GM12878 (cell line): ENCODE measurements around the gene SKOR2. TPM values are rescaled to one million over a fixed set of nuclear protein-coding genes. Genes with fewer than 3 reads are reported as not detected.

Experiments used
- ATAC-seq: fragments of 200-7000 bp; cut with Tn5 transposase; 3 replicates; pipeline ENCODE4 v1.9.1; 2020; ENCODE audit warnings: mild to moderate bottlenecking, moderate library complexity
- BruUV-seq: library from RNA; stranded (reverse); fragments of 400-500 nt; replicated peaks from 2 replicates; lab custom pipeline; 2021; lab: Mats Ljungman, UMichigan
- CTCF ChIA-PET: fragments of 300-600 bp; sonication (Branson Sonifier 250); formaldehyde crosslinking; extraction: SDS; loops from one replicate; lab custom pipeline; 2021; ENCODE audit warnings: inconsistent platforms; lab: Yijun Ruan, JAX
- POLR2A ChIA-PET: fragments of 350-600 bp; formaldehyde crosslinking; extraction: SDS; loops from one replicate; lab custom pipeline; 2021; ENCODE audit warnings: inconsistent platforms; lab: Charles Lee
- RAD21 ChIA-PET: fragments of 300-600 bp; sonication (Branson Sonifier 250); formaldehyde crosslinking; loops from one replicate; lab custom pipeline; 2023; ENCODE audit warnings: antibody characterized with exemption; ENCODE audit not compliant: unreplicated experiment; lab: Charles Lee
- SMC1A ChIA-PET: fragments of 300-600 bp; sonication (Branson Sonifier 250); formaldehyde crosslinking; loops from one replicate; lab custom pipeline; 2023; ENCODE audit not compliant: unreplicated experiment, uncharacterized antibody; lab: Charles Lee
- DNase-seq: peaks from one replicate; pipeline ENCODE4 v3.0.0-alpha.2; 2011; ENCODE audit warnings: low read depth, low spot score
- FAIRE-seq: peaks from 3 replicates; lab custom pipeline; 2011; peaks lifted over from hg19 to GRCh38; lab: Jason Lieb, UNC
- H2AFZ ChIP-seq: 2 replicates; pipeline ENCODE4 v1.6.0; 2011; ENCODE audit warnings: low read depth, low read length, control low read depth; ENCODE audit not compliant: control insufficient read depth
- H3K27ac ChIP-seq: 2 replicates; pipeline ENCODE4 v1.5.1; 2011; ENCODE audit warnings: control low read depth; ENCODE audit not compliant: control insufficient read depth, insufficient read depth
- H3K27me3 ChIP-seq, 2 experiments: replicated peaks in 1 of 2; 2 replicates each; pipeline versions ENCODE4 v1.6.0 to v1.6.1; 2011; ENCODE audit warnings: low read length in 1 of 2; ENCODE audit not compliant: control insufficient read depth in 2 of 2, insufficient read depth in 2 of 2
- H3K36me3 ChIP-seq, 2 experiments: 2 replicates each; pipeline ENCODE4 v1.5.1; 2011; ENCODE audit warnings: low read length in 1 of 2; ENCODE audit not compliant: control insufficient read depth in 2 of 2, insufficient read depth in 2 of 2
- H3K4me1 ChIP-seq: 2 replicates; pipeline ENCODE4 v1.6.1; 2011; ENCODE audit warnings: mild to moderate bottlenecking, low read length, moderate library complexity, mixed read lengths; ENCODE audit not compliant: control insufficient read depth, insufficient read depth
- H3K4me2 ChIP-seq: 2 replicates; pipeline ENCODE4 v1.6.0; 2011; ENCODE audit warnings: control low read depth; ENCODE audit not compliant: control insufficient read depth, insufficient read depth
- H3K4me3 ChIP-seq: fragments of 200-600 bp; sonication (generic); 2 replicates; pipeline ENCODE4 v1.5.1; 2016
- H3K79me2 ChIP-seq: 2 replicates; pipeline ENCODE4 v1.6.0; 2011; ENCODE audit warnings: low read length; ENCODE audit not compliant: control insufficient read depth, insufficient read depth
- H3K9ac ChIP-seq: 2 replicates; pipeline ENCODE4 v1.8.0; 2011; ENCODE audit warnings: low read length, control low read depth, mixed read lengths; ENCODE audit not compliant: control insufficient read depth, insufficient read depth
- H3K9me3 ChIP-seq: replicated peaks from 3 replicates; pipeline ENCODE4 v1.5.1; 2011; ENCODE audit warnings: mild to moderate bottlenecking, low read length; ENCODE audit not compliant: control insufficient read depth, insufficient read depth
- H4K20me1 ChIP-seq: 2 replicates; pipeline ENCODE4 v1.6.0; 2011; ENCODE audit not compliant: control insufficient read depth, insufficient read depth
- CHD4 ChIP-seq: fragments of 200-600 bp; sonication (generic); IDR thresholded peaks from 2 replicates; pipeline ENCODE4 v1.6.1; 2016; ENCODE audit warnings: mild to moderate bottlenecking
- DPF2 ChIP-seq: fragments of 450-650 bp; IDR thresholded peaks from 2 replicates; pipeline ENCODE4 v1.6.1; 2017; ENCODE audit warnings: mild to moderate bottlenecking
- ETV6 ChIP-seq, 2 experiments: fragments of 450-650 bp in 1 of 2; IDR thresholded peaks in 1 of 2; conservative IDR thresholded peaks in 1 of 2; 2 replicates each; pipeline ENCODE4 v1.6.1; 2014; ENCODE audit warnings: antibody characterized with exemption in 1 of 2, borderline replicate concordance in 1 of 2, low read depth in 1 of 2, mild to moderate bottlenecking in 1 of 2, moderate library complexity in 1 of 2
- IRF4 ChIP-seq: IDR thresholded peaks from 2 replicates; pipeline ENCODE4 v1.6.1; 2011; ENCODE audit warnings: low read depth, low read length
- MTA2 ChIP-seq: fragments of 450-650 bp; IDR thresholded peaks from 2 replicates; pipeline ENCODE4 v1.6.1; 2016; ENCODE audit warnings: low read depth, mild to moderate bottlenecking, moderate library complexity
- NFYB ChIP-seq: IDR thresholded peaks from 2 replicates; pipeline ENCODE4 v1.6.1; 2011; ENCODE audit warnings: low read depth, mild to moderate bottlenecking, low read length, improper control_type of control experiment, moderate library complexity; ENCODE audit not compliant: insufficient read depth
- PBX3 ChIP-seq: IDR thresholded peaks from 2 replicates; pipeline ENCODE4 v1.6.1; 2011; ENCODE audit warnings: mild to moderate bottlenecking, low read depth, low read length, moderate library complexity; ENCODE audit not compliant: insufficient replicate concordance
- POLR2A ChIP-seq: IDR thresholded peaks from 2 replicates; pipeline ENCODE4 v1.6.1; 2011; ENCODE audit warnings: low read depth, mild to moderate bottlenecking, low read length
- RAD21 ChIP-seq: IDR thresholded peaks from 2 replicates; pipeline ENCODE4 v1.6.1; 2011; ENCODE audit warnings: mild to moderate bottlenecking, low read depth, low read length, moderate library complexity; ENCODE audit not compliant: insufficient read depth
- USF1 ChIP-seq: IDR thresholded peaks from 2 replicates; pipeline ENCODE4 v1.6.1; 2011; ENCODE audit warnings: borderline replicate concordance, low read depth, mild to moderate bottlenecking, moderate library complexity, mixed read lengths, low read length; ENCODE audit not compliant: insufficient read depth; ENCODE audit errors: extremely low read length
- ZBTB4 ChIP-seq: fragments of 450-650 bp; formaldehyde crosslinking; IDR thresholded peaks from 2 replicates; pipeline ENCODE4 v1.4.0; 2022; ENCODE audit warnings: mild to moderate bottlenecking, moderate library complexity
- ZBTB40 ChIP-seq: fragments of 450-650 bp; IDR thresholded peaks from 2 replicates; pipeline ENCODE4 v1.6.1; 2016; ENCODE audit warnings: mild to moderate bottlenecking, moderate library complexity, borderline replicate concordance
- ZNF384 ChIP-seq: IDR thresholded peaks from 2 replicates; pipeline ENCODE4 v1.6.1; 2012; ENCODE audit warnings: low read depth, mild to moderate bottlenecking, low read length, improper control_type of control experiment, borderline replicate concordance
- WGBS: methylation state at CpG from one replicate; pipeline ENCODE4 v1.1.6; 2016; ENCODE audit warnings: low lambda C conversion rate; ENCODE audit not compliant: insufficient replicate concordance, insufficient coverage; ENCODE audit errors: missing lambda C conversion rate; 5-methylcytosine and 5-hydroxymethylcytosine counted together
- in situ Hi-C: fragments of 300-500 bp; cut with MboI; formaldehyde crosslinking; loops from 9 replicates; pipeline ENCODE4 v1.14.3; 2018; ENCODE audit warnings: mixed read lengths
- intact Hi-C: fragments of 100-400 bp; cut with micrococcal nuclease; formaldehyde crosslinking; loops from one replicate; pipeline ENCODE4 v1.14.2; 2022; ENCODE audit not compliant: unreplicated experiment
- polyA plus RNA-seq, 11 experiments: library from polyadenylated mRNA; depleted of rRNA in 4 of 11; unstranded in 6 of 11; stranded (reverse) in 5 of 11; fragments of >200 nt; fragmentation: Nextera tagmentation in 4 of 11; fragmentation: Illumina TruSeq in 1 of 11; extraction: Ambion mirVana in 4 of 11; extraction: Trizol in 1 of 11; gene quantifications; 1 replicate in 1 of 11; 2 replicates in 10 of 11; pipeline versions ENCODE4 v1.2.1 to v1.2.3, GENCODE V29; 2011 to 2016; ENCODE audit warnings: inconsistent platforms in 2 of 11, missing spikeins in 2 of 11, low read depth in 1 of 11
- total RNA-seq, 4 experiments: library from RNA; depleted of rRNA in 3 of 4; stranded (reverse); fragments of >200 nt in 3 of 4; fragmentation: Illumina TruSeq in 1 of 4; extraction: Trizol in 1 of 4; gene quantifications; 2 replicates each; pipeline versions ENCODE4 v1.2.1 to v1.2.3, GENCODE V29; 2013 to 2021

SKOR2 gene
- total and polyA plus RNA-seq, 10 of the 15 experiments (the other 5 are each of a cell fraction or from before 2014, with no cell fraction given) = not detected

- Histone ChIP-seq H3K79me2 (no peaks in the 10 kb centered on the region), H3K4me3 (no peak overlapping the region), H3K36me3 (no peaks in the 10 kb centered on the region), H3K27ac (no peak overlapping the region), H3K27me3 (peaks cover 2 to 11% of the 10 kb centered on the region in 2 experiments), H2AFZ (no peak overlapping the region), H3K4me2 (no peak overlapping the region), H4K20me1 (no peaks in the 10 kb centered on the region), H3K4me1 (no peaks in the 10 kb centered on the region), H3K9ac (no peak overlapping the region), H3K9me3 (no peaks in the 10 kb centered on the region; the same call in 2 of the 3 replicates)
- in situ Hi-C loops = no loop called here
- RAD21 ChIA-PET = no interaction called here
- DNase-seq (no peak), ATAC-seq (no peak), FAIRE-seq (no peak)
- intact Hi-C loops = no loop called here
- POLR2A ChIA-PET = no interaction called here
- SMC1A ChIA-PET = no interaction called here
- no TSS peak for BruUV-seq
- CTCF ChIA-PET = interaction anchor here (1.1 kb wide), 1 partner anchor 94 kb away, joined by 3 read pairs; no protein-coding TSS in a partner anchor
- WGBS = 44% methylated on average over 38 of the region's 38 CpGs
- TF ChIP-seq MTA2 (no peak), ZBTB40 (no peak), DPF2 (no peak), RAD21 (no peak), ETV6 (conservative IDR thresholded peaks at IDR 0.05 in 1 of 2, IDR thresholded peaks at IDR 0.05 in 1 of 2; ENCODE audit: borderline replicate concordance in 1 of 2, low read depth in 1 of 2) (no peak), ZNF384 (no peak), USF1 (no peak), NFYB (no peak), IRF4 (no peak), CHD4 (no peak), POLR2A (no peak), ZBTB4 (no peak), PBX3 (no peak)
These were observed 11.1 kb upstream of the SKOR2 start for GRCh38 chr18:47262301-47263149.
